OCI-LY7 (cell line): ENCODE data around the gene TRMT61A. TPM values are rescaled to one million over a fixed set of nuclear protein-coding genes. Genes with fewer than 3 reads are reported as not detected.

Experiments
- BruUV-seq: library from RNA; stranded (reverse); fragments of 400-500 nt; replicated peaks from 2 replicates; lab custom pipeline; 2021; lab: Mats Ljungman, UMichigan
- CTCF ChIA-PET: fragments of 300-600 bp; sonication (Branson Sonifier 250); formaldehyde crosslinking; loops from one replicate; lab custom pipeline; 2022; ENCODE audit warnings: antibody characterized with exemption; ENCODE audit not compliant: unreplicated experiment; lab: Charles Lee
- POLR2A ChIA-PET: fragments of 300-600 bp; sonication (Branson Sonifier 250); formaldehyde crosslinking; loops from one replicate; lab custom pipeline; 2022; ENCODE audit warnings: antibody characterized with exemption; lab: Charles Lee
- DNase-seq: peaks from one replicate; pipeline ENCODE4 v3.0.0-alpha.2; 2015; ENCODE audit warnings: low spot score
- H2AFZ ChIP-seq: fragments of 200-600 bp; sonication (generic), shearing (Covaris generic); 2 replicates; pipeline ENCODE4 v1.6.1; 2014; ENCODE audit warnings: mild to moderate bottlenecking, antibody characterized with exemption, low read length, moderate library complexity
- H3K27ac ChIP-seq: fragments of 200-600 bp; sonication (generic); 2 replicates; pipeline ENCODE4 v1.5.1; 2014; ENCODE audit warnings: mixed run types, low read depth, mild to moderate bottlenecking, moderate library complexity, low read length, inconsistent platforms; ENCODE audit not compliant: poor library complexity, severe bottlenecking
- H3K36me3 ChIP-seq: fragments of 200-600 bp; sonication (generic); 2 replicates; pipeline ENCODE4 v1.6.1; 2014; ENCODE audit warnings: mild to moderate bottlenecking, antibody characterized with exemption, low read length, moderate library complexity, mixed read lengths; ENCODE audit not compliant: insufficient read depth
- H3K4me1 ChIP-seq: fragments of 200-600 bp; sonication (generic); 2 replicates; pipeline ENCODE4 v1.5.1; 2014; ENCODE audit warnings: mild to moderate bottlenecking, low read length; ENCODE audit not compliant: insufficient read depth, poor library complexity, severe bottlenecking
- H3K4me2 ChIP-seq: fragments of 200-600 bp; sonication (generic); 2 replicates; pipeline ENCODE4 v1.6.1; 2014; ENCODE audit warnings: mild to moderate bottlenecking, low read length
- H3K4me3 ChIP-seq: fragments of 200-600 bp; sonication (generic); 2 replicates; pipeline ENCODE4 v1.5.1; 2014; ENCODE audit warnings: mild to moderate bottlenecking, low read depth, low read length; ENCODE audit not compliant: poor library complexity, severe bottlenecking
- H3K79me2 ChIP-seq: fragments of 200-600 bp; sonication (generic); 2 replicates; pipeline ENCODE4 v1.6.1; 2016; ENCODE audit warnings: low read depth, mild to moderate bottlenecking, low read length, moderate library complexity, mixed read lengths; ENCODE audit not compliant: insufficient read depth
- H3K9me2 ChIP-seq: fragments of 200-600 bp; sonication (generic); 2 replicates; pipeline ENCODE4 v1.6.1; 2016; ENCODE audit warnings: mild to moderate bottlenecking, low read length, mixed read lengths; ENCODE audit not compliant: insufficient read depth
- H3K9me3 ChIP-seq: fragments of 200-600 bp; sonication (generic); 2 replicates; pipeline ENCODE4 v1.6.1; 2014; ENCODE audit warnings: mild to moderate bottlenecking, mixed run types, low read length, mixed read lengths
- H4K20me1 ChIP-seq: fragments of 200-600 bp; sonication (generic); 2 replicates; pipeline ENCODE4 v1.6.1; 2014; ENCODE audit warnings: mild to moderate bottlenecking, antibody characterized with exemption, low read length, moderate library complexity, mixed read lengths; ENCODE audit not compliant: insufficient read depth
- CTCF ChIP-seq: fragments of 200-600 bp; sonication (generic); conservative IDR thresholded peaks from 2 replicates; pipeline ENCODE4 v1.5.1; 2014; ENCODE audit warnings: mild to moderate bottlenecking, antibody characterized with exemption, low read length, moderate library complexity, mixed read lengths
- EZH2phosphoT487 ChIP-seq: fragments of 200-600 bp; sonication (generic); IDR thresholded peaks from 2 replicates; pipeline ENCODE4 v1.6.1; 2018; ENCODE audit warnings: low read depth, borderline replicate concordance, mild to moderate bottlenecking, mixed run types, antibody characterized with exemption, low read length, moderate library complexity, mixed read lengths
- intact Hi-C: fragments of 100-400 bp; cut with micrococcal nuclease; formaldehyde crosslinking; loops from one replicate; pipeline ENCODE4 v1.10.0; 2022; ENCODE audit not compliant: unreplicated experiment
- total RNA-seq, 2 experiments: library from RNA; depleted of rRNA in 1 of 2; stranded (reverse); fragments of >200 nt in 1 of 2; shearing (Covaris generic) in 1 of 2; gene quantifications; 2 replicates each; pipeline ENCODE4 v1.2.3, GENCODE V29; 2014 to 2022

TRMT61A gene
- total RNA-seq, 2 experiments from 2014 or later, result 13.1 to 17.1 TPM

- TF ChIP-seq EZH2phosphoT487, result no peak
- TF ChIP-seq CTCF, result no peak
- Histone ChIP-seq H4K20me1 (no peaks in the 10 kb centered on the region), H3K4me1 (no peaks in the 10 kb centered on the region), H3K4me3 (no peak overlapping the region), H3K79me2 (no peaks in the 10 kb centered on the region), H2AFZ (no peak overlapping the region), H3K27ac (no peak overlapping the region), H3K9me2 (no peaks in the 10 kb centered on the region), H3K9me3 (no peaks in the 10 kb centered on the region), H3K4me2 (no peak overlapping the region), H3K36me3 (no peaks in the 10 kb centered on the region)
- ChIA-PET POLR2A (no interaction called here), CTCF (no interaction called here)
- intact Hi-C loops, result no loop called here
- BruUV-seq, result no TSS peak
- no peak for DNase-seq
Measured at GRCh38 chr14:103545219-103545914, 16.4 kb downstream of the TRMT61A start.

- Histone ChIP-seq H3K4me1 (no peaks in the 10 kb centered on the region), H4K20me1 (no peaks in the 10 kb centered on the region), H3K27ac (no peak overlapping the region), H3K4me3 (no peak overlapping the region), H2AFZ (no peak overlapping the region), H3K4me2 (no peak overlapping the region), H3K79me2 (no peaks in the 10 kb centered on the region), H3K9me3 (no peaks in the 10 kb centered on the region), H3K36me3 (no peaks in the 10 kb centered on the region), H3K9me2 (no peaks in the 10 kb centered on the region)
- intact Hi-C loops, result loop anchor here (1.0 kb wide), 1 partner anchor 28 kb away; no protein-coding TSS in a partner anchor
- no TSS peak for BruUV-seq
- TF ChIP-seq EZH2phosphoT487 (no peak), CTCF (no peak)
- ChIA-PET CTCF (interaction anchor here (0.5 kb wide), 1 partner anchor 1986 kb away, joined by 3 read pairs; no protein-coding TSS in a partner anchor), POLR2A (no interaction called here)
- DNase-seq, result no peak
Measured at GRCh38 chr14:103545915-103546651, 17.1 kb downstream of the TRMT61A start.
